Duodenal mucosa (tissue), 2 donors: Measurements from ENCODE around the gene ERCC3.
"Not testable (repeated sequence)": the region's sequence is repeated elsewhere in the genome, so short reads cannot be mapped to it uniquely, and the experiment has no call there.

ENCODE experiments used
- H3K27ac ChIP-seq: one replicate; pipeline ENCODE4 v1.7.0; 2013; ENCODE audit warnings: low read depth, low read length
- H3K27me3 ChIP-seq, 2 donors: one replicate each; pipeline ENCODE4 v1.7.0; 2013; ENCODE audit warnings: low read length in 2 of 2, control low read depth in 1 of 2; ENCODE audit not compliant: insufficient read depth in 2 of 2, control insufficient read depth in 1 of 2
- H3K36me3 ChIP-seq, 2 donors: one replicate each; pipeline ENCODE4 v1.7.0; 2013; ENCODE audit warnings: low read length in 2 of 2, control low read depth in 1 of 2; ENCODE audit not compliant: insufficient read depth in 2 of 2, control insufficient read depth in 1 of 2
- H3K4me1 ChIP-seq, 2 donors: one replicate each; pipeline ENCODE4 v1.7.0; 2013; ENCODE audit warnings: low read length in 2 of 2, control low read depth in 1 of 2; ENCODE audit not compliant: insufficient read depth in 2 of 2, control insufficient read depth in 1 of 2
- H3K4me3 ChIP-seq, 2 donors: one replicate each; pipeline ENCODE4 v1.7.0; 2013; ENCODE audit warnings: low read length in 2 of 2, low read depth in 1 of 2
- H3K9ac ChIP-seq, 2 donors: one replicate each; pipeline ENCODE4 v1.7.0; 2013; ENCODE audit warnings: low read length in 2 of 2, low read depth in 1 of 2
- H3K9me3 ChIP-seq, 2 donors: one replicate each; pipeline ENCODE4 v1.7.0; 2013; ENCODE audit warnings: low read length in 2 of 2, control low read depth in 1 of 2; ENCODE audit not compliant: control insufficient read depth in 1 of 2

The ERCC3 gene

DNA sequence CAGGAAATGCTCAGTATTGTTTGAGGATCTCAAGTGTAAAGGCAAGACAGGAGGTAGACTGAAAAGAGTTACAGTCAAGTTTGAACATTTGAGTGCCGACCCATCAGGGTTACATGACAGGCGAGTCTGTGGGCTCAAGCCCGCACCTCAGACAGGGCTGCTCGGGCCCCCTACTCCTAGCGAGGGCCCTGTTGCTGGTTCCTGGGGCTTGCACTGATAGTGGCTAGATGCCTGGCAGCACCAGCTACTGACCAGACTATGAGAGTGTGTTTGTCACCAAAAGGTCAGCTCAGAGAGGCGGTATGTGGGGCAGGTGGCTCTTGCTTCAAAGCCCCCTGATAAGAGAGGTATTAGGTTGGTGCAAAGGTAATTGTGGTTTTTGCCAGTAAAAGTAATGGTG, 38.2 kb downstream of the ERCC3 start:
- no peaks in the 10 kb centered on the region for H3K4me1 ChIP-seq
- H3K4me3 ChIP-seq: no peak overlapping the region
- H3K9ac ChIP-seq: no peak overlapping the region
- peaks cover 12 to 39% of the 10 kb centered on the region in 2 donors for H3K36me3 ChIP-seq
- H3K27me3 ChIP-seq: no peaks in the 10 kb centered on the region
- no peaks in the 10 kb centered on the region for H3K9me3 ChIP-seq
- H3K27ac ChIP-seq: no peak overlapping the region

- H3K4me3 ChIP-seq: no peak overlapping the region
- H3K27ac ChIP-seq: no peak overlapping the region
- H3K4me1 ChIP-seq: no peaks in the 10 kb centered on the region
- peaks cover 9 to 34% of the 10 kb centered on the region in 2 donors for H3K36me3 ChIP-seq
- H3K27me3 ChIP-seq: no peaks in the 10 kb centered on the region
- no peaks in the 10 kb centered on the region for H3K9me3 ChIP-seq
- H3K9ac ChIP-seq: no peak overlapping the region
These were observed 38.8 kb downstream of the ERCC3 start for GRCh38 chr2:127255146-127255545.

- H3K27me3 ChIP-seq: no peaks in the 10 kb centered on the region
- no peak overlapping the region for H3K4me3 ChIP-seq
- H3K36me3 ChIP-seq: peaks cover 7 to 27% of the 10 kb centered on the region in 2 donors
- H3K27ac ChIP-seq: no peak overlapping the region
- H3K9me3 ChIP-seq: no peaks in the 10 kb centered on the region
- no peak overlapping the region for H3K9ac ChIP-seq
- no peaks in the 10 kb centered on the region for H3K4me1 ChIP-seq
These were observed 39.5 kb downstream of the ERCC3 start for GRCh38 chr2:127254386-127254981.

DNA sequence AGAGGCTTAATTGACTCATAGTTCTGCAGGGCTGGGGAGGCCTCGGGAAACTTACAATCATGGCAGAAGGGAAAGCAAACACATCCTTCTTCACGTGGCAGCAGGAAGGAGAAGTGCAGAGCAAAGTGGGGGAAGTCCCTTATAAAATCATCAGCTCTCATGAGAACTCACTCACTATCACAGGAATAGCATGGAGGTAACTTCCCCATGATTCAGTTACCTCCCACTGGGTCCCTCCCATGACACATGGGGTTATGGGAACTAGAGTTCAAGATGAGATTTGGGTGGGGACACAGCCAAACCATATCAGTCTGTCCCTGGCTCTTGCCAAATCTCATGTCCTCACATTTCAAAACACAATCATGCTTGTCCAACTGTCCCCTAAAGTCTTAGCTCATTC, 52.8 kb downstream of the ERCC3 start:
- not testable (repeated sequence) for H3K27me3 ChIP-seq, H3K9ac ChIP-seq, H3K36me3 ChIP-seq, H3K4me1 ChIP-seq, H3K9me3 ChIP-seq, H3K27ac ChIP-seq, H3K4me3 ChIP-seq

DNA sequence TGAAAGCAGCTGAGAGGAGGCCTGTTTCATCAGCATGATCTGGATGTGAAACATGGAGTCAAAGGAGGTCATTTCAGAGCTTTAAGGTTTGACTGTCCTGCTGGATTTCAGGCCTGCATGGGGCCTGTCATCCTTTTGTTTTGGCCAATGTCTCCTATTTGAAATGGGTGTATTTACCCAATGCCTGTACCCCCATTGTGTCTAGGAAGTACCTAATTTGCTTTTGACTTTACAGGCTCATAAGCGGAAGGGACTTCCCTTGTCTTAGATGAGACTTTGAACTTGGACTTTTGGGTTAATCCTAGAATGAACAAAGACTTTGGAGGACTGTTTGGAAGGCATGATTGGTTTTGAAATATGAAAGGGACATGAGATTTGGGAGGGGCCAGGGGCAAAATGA, 54.5 kb downstream of the ERCC3 start:
- no peak overlapping the region for H3K4me3 ChIP-seq
- H3K9ac ChIP-seq: no peak overlapping the region
- no peaks in the 10 kb centered on the region for H3K36me3 ChIP-seq
- no peaks in the 10 kb centered on the region for H3K27me3 ChIP-seq
- H3K4me1 ChIP-seq: no peaks in the 10 kb centered on the region
- H3K9me3 ChIP-seq: no peaks in the 10 kb centered on the region
- H3K27ac ChIP-seq: no peak overlapping the region

DNA sequence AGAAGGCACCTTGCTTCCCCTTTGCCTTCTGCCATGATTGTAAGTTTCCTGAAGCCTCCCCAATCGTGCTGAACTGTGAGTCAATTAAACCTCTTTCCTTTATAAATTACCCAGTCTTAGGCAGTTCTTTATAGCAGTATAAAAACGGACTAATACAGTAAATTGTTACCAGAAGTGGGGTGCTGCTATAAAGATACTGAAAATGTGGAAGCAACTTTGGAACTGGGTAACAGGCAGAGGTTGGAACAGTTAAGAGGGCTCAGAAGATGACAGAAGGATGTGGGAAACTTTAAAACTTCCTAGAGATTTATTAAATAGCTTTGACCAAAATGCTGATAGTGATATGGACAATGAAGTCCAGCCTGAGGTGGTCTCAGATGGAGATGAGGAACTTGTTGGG, 56.2 kb downstream of the ERCC3 start:
- not testable (repeated sequence) for H3K27me3 ChIP-seq, H3K9ac ChIP-seq, H3K4me3 ChIP-seq, H3K36me3 ChIP-seq, H3K4me1 ChIP-seq, H3K9me3 ChIP-seq, H3K27ac ChIP-seq

- no peaks in the 10 kb centered on the region for H3K4me1 ChIP-seq
- H3K27ac ChIP-seq: no peak overlapping the region
- no peak overlapping the region for H3K9ac ChIP-seq
- no peaks in the 10 kb centered on the region for H3K9me3 ChIP-seq
- no peaks in the 10 kb centered on the region for H3K36me3 ChIP-seq
- no peaks in the 10 kb centered on the region for H3K27me3 ChIP-seq
- no peak overlapping the region for H3K4me3 ChIP-seq
These were observed 58.8 kb downstream of the ERCC3 start for GRCh38 chr2:127235082-127235702.

- Histone ChIP-seq H3K9ac (no peak overlapping the region), H3K27ac (no peak overlapping the region), H3K4me1 (no peaks in the 10 kb centered on the region), H3K36me3 (no peaks in the 10 kb centered on the region), H3K27me3 (no peaks in the 10 kb centered on the region), H3K4me3 (no peak overlapping the region), H3K9me3 (no peaks in the 10 kb centered on the region)
These were observed 60.2 kb downstream of the ERCC3 start for GRCh38 chr2:127233710-127234109.

GRCh38 chr2:127231130-127231865, 62.6 kb downstream of the ERCC3 start:
- Histone ChIP-seq H3K9ac (no peak overlapping the region), H3K4me1 (peaks cover 6 to 7% of the 10 kb centered on the region in 2 donors), H3K4me3 (no peak overlapping the region), H3K36me3 (no peaks in the 10 kb centered on the region), H3K9me3 (peaks cover 0 to 2% of the 10 kb centered on the region in 2 donors), H3K27ac (no peak overlapping the region), H3K27me3 (no peaks in the 10 kb centered on the region)

GRCh38 chr2:127229555-127229954, 64.4 kb downstream of the ERCC3 start:
- Histone ChIP-seq H3K4me1 (peaks cover 11 to 12% of the 10 kb centered on the region in 2 donors), H3K4me3 (no peak overlapping the region), H3K27ac (no peak overlapping the region), H3K36me3 (no peaks in the 10 kb centered on the region), H3K9ac (no peak overlapping the region), H3K9me3 (peaks cover 0 to 2% of the 10 kb centered on the region in 2 donors), H3K27me3 (peaks cover 10 to 17% of the 10 kb centered on the region in 2 donors)
